Astrocyte of the cerebellum (primary cell): ENCODE measurements around the gene ZC3HAV1.
A peak's percentile ranks its signal among the peaks of the same experiment; 100 is the strongest.

ENCODE experiments used
- DNase-seq: peaks from one replicate; pipeline ENCODE4 v3.0.0-alpha.2; 2011; ENCODE audit warnings: low read depth
- H3K4me3 ChIP-seq: 2 replicates; pipeline ENCODE4 v1.5.1; 2011; ENCODE audit warnings: mild to moderate bottlenecking, low read depth, low read length, moderate library complexity
- in situ Hi-C: cut with HindIII; loops from 2 replicates; pipeline ENCODE4 v1.10.0; 2017; ENCODE audit warnings: low sequenced_read_pairs
- TF ChIP-seq, protein P1 (sequence below): IDR thresholded peaks from 2 replicates; pipeline ENCODE4 v1.5.1; 2012; ENCODE audit warnings: low read length, low read depth, moderate library complexity, mild to moderate bottlenecking; ENCODE audit errors: missing control alignments

Gene ZC3HAV1

DNA sequence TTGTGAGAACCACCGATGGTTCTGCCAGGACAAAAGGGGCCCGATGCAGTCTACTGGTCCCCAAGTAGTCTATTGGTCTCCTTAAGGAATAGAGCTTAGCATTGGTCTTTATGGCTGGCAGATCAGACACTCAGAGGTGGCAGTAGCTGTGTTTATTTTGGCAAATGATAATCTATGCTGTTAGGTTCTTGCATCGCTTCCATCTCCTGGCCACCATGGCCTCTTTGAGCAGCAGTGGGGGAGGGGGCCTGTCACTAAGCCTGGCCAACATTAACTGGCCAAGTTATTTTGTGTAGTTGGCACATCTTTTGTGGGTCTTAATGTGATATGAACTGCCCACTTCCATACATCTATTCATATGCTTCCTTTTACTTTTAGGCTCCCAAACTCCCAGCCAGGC, 4.5 kb upstream of the ZC3HAV1 start:
- no peak overlapping the region for H3K4me3 ChIP-seq
- in situ Hi-C loops = no loop called here
- TF ChIP-seq, protein P1, sequence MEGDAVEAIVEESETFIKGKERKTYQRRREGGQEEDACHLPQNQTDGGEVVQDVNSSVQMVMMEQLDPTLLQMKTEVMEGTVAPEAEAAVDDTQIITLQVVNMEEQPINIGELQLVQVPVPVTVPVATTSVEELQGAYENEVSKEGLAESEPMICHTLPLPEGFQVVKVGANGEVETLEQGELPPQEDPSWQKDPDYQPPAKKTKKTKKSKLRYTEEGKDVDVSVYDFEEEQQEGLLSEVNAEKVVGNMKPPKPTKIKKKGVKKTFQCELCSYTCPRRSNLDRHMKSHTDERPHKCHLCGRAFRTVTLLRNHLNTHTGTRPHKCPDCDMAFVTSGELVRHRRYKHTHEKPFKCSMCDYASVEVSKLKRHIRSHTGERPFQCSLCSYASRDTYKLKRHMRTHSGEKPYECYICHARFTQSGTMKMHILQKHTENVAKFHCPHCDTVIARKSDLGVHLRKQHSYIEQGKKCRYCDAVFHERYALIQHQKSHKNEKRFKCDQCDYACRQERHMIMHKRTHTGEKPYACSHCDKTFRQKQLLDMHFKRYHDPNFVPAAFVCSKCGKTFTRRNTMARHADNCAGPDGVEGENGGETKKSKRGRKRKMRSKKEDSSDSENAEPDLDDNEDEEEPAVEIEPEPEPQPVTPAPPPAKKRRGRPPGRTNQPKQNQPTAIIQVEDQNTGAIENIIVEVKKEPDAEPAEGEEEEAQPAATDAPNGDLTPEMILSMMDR = no peak
- DNase-seq = no peak

DNA sequence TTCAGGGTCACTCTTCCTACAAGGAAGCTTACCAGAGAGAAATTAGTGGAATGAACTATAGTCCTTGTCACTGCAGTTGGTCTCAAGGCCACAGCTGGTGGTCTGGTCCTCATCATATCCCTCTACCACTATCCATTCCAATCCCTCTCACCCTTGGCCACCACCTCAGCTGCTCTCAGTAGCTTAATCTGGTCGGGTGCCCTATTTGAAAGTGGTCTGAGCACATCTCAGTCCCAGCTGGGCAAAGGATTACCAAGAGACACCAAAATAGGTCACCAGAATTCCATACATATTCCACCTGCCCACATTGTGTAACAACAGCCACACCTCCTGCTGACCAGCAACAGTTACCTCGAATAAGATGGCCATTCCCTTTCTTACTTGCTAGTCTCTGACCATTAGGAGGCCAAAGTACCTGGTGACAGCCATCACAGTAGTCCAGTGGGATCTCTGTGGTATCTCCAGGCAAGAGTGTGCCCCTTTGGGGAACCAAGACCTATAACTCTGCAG, 3.3 kb upstream of the ZC3HAV1 start:
- no peak for DNase-seq

DNA sequence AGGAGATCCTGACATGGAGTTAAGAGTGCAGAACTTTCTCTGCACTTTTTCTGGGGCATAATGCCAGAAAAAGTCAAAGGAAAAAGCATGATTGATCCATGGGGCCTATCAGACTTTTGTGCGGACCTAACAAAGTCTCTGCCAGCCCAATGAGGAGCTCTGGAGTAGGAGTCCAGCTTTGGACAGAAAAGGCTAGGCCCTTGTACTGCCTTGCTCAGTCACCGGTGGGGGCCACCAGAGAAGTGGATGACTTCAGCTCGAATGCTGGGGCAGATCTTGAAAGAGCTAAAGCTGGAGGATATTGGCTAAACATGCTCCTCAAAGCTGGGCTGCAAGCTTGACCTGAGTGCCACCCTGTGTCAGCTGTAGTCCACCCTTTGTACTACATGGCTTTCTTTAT, 2.8 kb upstream of the ZC3HAV1 start:
- no peak for DNase-seq
- TF ChIP-seq, protein P1 = no peak
- H3K4me3 ChIP-seq = no peak overlapping the region

More for the DNA sequence above, 3.3 kb upstream of the ZC3HAV1 start:
- no peak overlapping the region for H3K4me3 ChIP-seq
- TF ChIP-seq, protein P1 = no peak
- in situ Hi-C loops = no loop called here

DNA sequence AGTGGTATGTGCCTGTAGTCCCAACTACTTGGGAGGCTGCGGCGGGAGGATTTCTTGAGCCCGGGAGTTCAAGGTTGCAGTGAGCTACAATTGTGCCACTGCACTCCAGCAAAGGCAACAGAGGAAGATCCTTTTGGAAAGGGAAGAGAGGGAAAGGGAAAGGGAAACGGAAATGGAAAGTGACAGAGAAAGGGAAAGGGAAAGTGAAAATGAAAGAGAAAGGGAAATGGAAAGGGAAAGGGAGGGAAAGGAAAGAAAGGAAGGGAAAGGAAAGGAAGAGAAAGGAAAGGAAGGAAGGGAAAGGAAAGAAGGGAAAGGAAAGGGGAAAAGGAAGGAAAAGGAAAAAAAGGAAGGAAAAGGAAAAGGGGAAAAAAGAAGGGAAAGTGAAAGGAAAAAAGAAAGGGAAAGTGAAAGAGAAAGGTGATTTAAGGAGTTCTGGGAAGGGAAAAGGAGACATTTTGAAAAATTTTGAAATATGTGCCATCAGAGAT, 2.3 kb upstream of the ZC3HAV1 start:
- DNase-seq = no peak
- H3K4me3 ChIP-seq = no peak overlapping the region
- TF ChIP-seq, protein P1 = no peak
- in situ Hi-C loops = no loop called here

More for the DNA sequence above, 2.8 kb upstream of the ZC3HAV1 start:
- in situ Hi-C loops = no loop called here

DNA sequence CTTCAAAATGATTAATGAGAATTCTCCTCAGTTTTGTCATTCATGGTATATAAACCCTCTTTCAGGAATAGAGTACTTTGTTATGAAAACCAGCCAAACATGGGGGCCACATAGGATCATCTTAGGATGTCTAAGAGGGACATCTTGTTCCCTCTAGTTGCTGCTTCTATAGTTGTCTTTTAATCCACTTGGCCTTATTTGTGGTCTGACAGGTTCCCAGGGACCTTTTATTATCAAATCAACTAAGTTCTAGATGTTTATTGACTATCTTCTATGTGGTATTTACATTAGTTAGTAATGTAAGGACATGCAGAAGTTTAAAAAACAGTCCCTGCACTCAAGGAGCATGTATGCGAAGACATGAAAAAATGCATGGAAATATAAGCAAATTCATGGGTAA, 1.6 kb upstream of the ZC3HAV1 start:
- H3K4me3 ChIP-seq = no peak overlapping the region
- TF ChIP-seq, protein P1 = no peak
- in situ Hi-C loops = no loop called here
- no peak for DNase-seq

DNA sequence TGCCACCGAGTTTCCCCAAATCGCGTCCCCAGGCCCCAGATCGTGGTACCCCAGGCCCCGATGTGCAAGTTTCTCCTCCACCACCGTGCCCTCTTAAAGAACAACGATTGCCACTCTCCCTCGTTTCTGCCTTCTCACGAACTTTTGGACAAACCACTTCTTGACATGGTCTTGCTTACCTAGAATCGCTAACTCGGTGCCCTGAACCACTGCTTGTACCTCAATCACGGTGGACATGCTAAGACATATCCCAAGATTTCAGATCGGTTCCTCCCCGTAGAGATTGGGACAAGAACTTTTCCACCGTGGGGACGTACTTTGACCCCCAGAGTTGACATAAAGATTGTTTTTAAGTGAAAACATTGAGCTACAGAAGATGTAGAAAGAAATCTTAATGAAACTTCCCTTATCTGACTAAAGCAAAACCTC, 477 bp upstream of the ZC3HAV1 start:
- DNase-seq = no peak
- TF ChIP-seq, protein P1 = no peak

More for the DNA sequence above, 477 bp upstream of the ZC3HAV1 start:
- H3K4me3 ChIP-seq = peak overlapping the region; percentile 94
- in situ Hi-C loops = no loop called here
